ENCODE data around the gene ZNF576.
"Not testable (repeated sequence)": the region's sequence is repeated elsewhere in the genome, so short reads cannot be mapped to it uniquely, and the experiment has no call there.

The ZNF576 gene

DNA sequence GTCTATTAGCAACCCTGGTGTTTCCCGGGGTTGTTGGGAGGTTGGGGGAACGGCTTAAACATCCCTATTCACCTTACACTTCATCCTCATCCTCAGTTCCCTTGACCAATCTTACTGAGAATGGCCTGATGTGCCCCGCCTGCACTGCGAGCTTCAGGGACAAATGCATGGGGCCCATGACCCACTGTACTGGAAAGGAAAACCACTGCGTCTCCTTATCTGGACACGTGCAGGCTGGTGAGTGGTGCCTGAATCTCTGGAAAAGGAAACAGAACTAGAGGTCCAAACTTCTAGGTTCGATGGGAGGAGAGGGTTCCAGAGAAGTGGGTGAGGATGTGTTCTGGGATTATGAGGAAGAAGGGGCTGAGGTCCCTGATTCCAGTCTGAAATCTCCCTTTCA is 14.9 kb upstream of the ZNF576 start:
- Histone ChIP-seq H3K79me2 (no peaks in the 10 kb centered on the region), H3K9ac (no peak overlapping the region), H3K4me3 (ENCODE audit: low read depth, low read length) (no peak overlapping the region), H3K27ac (no peak overlapping the region), H3K9me3 (ENCODE audit: control insufficient read depth, low read length) (no peaks in the 10 kb centered on the region), H3K27me3 (ENCODE audit: control insufficient read depth, insufficient read depth, low read length) (no peaks in the 10 kb centered on the region), H3K4me1 (peaks cover 11% of the 10 kb centered on the region), H2AFZ (no peak overlapping the region), H3K4me2 (ENCODE audit: low read length) (no peak overlapping the region), H3K36me3 (ENCODE audit: control insufficient read depth, insufficient read depth, low read length) (no peaks in the 10 kb centered on the region)
- TF ChIP-seq, protein P1, sequence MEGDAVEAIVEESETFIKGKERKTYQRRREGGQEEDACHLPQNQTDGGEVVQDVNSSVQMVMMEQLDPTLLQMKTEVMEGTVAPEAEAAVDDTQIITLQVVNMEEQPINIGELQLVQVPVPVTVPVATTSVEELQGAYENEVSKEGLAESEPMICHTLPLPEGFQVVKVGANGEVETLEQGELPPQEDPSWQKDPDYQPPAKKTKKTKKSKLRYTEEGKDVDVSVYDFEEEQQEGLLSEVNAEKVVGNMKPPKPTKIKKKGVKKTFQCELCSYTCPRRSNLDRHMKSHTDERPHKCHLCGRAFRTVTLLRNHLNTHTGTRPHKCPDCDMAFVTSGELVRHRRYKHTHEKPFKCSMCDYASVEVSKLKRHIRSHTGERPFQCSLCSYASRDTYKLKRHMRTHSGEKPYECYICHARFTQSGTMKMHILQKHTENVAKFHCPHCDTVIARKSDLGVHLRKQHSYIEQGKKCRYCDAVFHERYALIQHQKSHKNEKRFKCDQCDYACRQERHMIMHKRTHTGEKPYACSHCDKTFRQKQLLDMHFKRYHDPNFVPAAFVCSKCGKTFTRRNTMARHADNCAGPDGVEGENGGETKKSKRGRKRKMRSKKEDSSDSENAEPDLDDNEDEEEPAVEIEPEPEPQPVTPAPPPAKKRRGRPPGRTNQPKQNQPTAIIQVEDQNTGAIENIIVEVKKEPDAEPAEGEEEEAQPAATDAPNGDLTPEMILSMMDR (IDR thresholded peaks at IDR 0.05), result no peak

DNA sequence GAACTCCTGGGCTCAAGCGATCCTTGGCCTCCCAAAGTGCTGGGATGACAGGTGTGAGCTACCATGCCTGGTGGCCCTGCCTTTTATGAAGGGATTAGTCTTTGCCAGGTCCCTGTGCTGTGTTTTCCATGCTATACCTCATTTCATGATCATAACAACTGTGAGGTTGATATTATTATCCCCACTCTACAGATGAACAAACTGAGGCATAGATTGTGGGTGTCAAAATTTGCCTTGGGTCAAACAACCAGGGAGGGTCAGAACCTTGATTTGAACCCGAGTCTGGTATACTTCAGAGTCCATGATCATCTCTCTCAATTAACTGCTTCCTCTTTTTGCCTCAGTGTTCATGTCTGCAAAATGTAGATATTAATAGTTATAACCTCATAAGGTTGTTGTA is 13.9 kb upstream of the ZNF576 start:
- H3K4me3 ChIP-seq (ENCODE audit: low read depth, low read length), result no peak overlapping the region
- TF ChIP-seq, protein P1 (IDR thresholded peaks at IDR 0.05), result no peak
- no peak overlapping the region for H2AFZ ChIP-seq
- H3K79me2 ChIP-seq, result no peaks in the 10 kb centered on the region
- peaks cover 17% of the 10 kb centered on the region for H3K4me1 ChIP-seq
- H3K36me3 ChIP-seq (ENCODE audit: control insufficient read depth, insufficient read depth, low read length), result no peaks in the 10 kb centered on the region
- H3K9me3 ChIP-seq (ENCODE audit: control insufficient read depth, low read length), result no peaks in the 10 kb centered on the region
- no peak overlapping the region for H3K9ac ChIP-seq
- no peaks in the 10 kb centered on the region for H3K27me3 ChIP-seq (ENCODE audit: control insufficient read depth, insufficient read depth, low read length)
- no peak overlapping the region for H3K4me2 ChIP-seq (ENCODE audit: low read length)
- no peak overlapping the region for H3K27ac ChIP-seq

DNA sequence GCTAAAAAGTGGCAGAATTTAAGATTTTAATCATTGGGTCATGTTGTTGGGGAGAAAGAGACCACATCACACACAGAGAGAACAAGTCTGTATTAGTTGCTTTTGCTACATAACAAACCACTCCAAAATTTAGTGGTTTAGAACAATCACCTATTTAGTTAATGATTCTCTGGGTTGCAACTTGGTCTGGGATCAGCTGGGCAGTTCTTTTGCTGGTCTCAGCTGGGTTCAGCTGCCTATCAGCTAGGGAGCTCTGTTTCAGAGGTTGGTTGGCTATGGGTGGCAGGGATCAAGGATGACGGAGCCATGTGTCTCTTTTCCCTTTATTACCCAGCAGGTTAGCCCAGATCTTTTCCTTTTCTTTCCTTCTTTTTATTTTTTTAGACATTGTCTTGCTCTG is 11.9 kb upstream of the ZNF576 start:
- Histone ChIP-seq H3K9me3 (ENCODE audit: control insufficient read depth, low read length) (no peaks in the 10 kb centered on the region), H3K9ac (no peak overlapping the region), H3K4me2 (ENCODE audit: low read length) (no peak overlapping the region), H3K27me3 (ENCODE audit: control insufficient read depth, insufficient read depth, low read length) (no peaks in the 10 kb centered on the region), H3K27ac (no peak overlapping the region), H3K4me3 (ENCODE audit: low read depth, low read length) (no peak overlapping the region), H3K4me1 (peaks cover 17% of the 10 kb centered on the region), H3K36me3 (ENCODE audit: control insufficient read depth, insufficient read depth, low read length) (no peaks in the 10 kb centered on the region), H3K79me2 (no peaks in the 10 kb centered on the region), H2AFZ (no peak overlapping the region)
- TF ChIP-seq, protein P1 (IDR thresholded peaks at IDR 0.05), result no peak

DNA sequence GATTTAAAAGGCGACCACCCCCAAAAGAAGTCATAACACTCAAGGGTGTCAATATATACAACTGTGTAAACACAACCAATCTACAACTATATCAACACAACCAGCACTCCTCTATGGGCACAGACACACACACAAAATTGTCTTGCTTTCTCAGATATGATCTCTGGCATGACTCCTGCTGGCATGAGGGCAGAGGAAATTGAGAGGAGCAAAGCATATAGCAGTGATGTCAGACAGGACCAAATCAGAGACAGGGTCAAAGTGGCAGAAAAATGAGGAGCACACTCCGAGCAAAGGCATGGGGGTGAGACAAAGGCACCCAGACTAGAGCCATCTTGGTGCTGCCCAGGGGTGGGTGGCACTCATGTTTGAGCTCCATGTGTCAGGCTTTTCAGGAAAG is 10.0 kb upstream of the ZNF576 start:
- Histone ChIP-seq H3K9me3 (ENCODE audit: control insufficient read depth, low read length) (no peaks in the 10 kb centered on the region), H3K27me3 (ENCODE audit: control insufficient read depth, insufficient read depth, low read length) (no peaks in the 10 kb centered on the region), H3K4me2 (ENCODE audit: low read length) (no peak overlapping the region), H3K27ac (peak overlapping the region; percentile 17), H3K4me3 (ENCODE audit: low read depth, low read length) (no peak overlapping the region), H3K9ac (no peak overlapping the region), H3K36me3 (ENCODE audit: control insufficient read depth, insufficient read depth, low read length) (no peaks in the 10 kb centered on the region), H2AFZ (no peak overlapping the region), H3K79me2 (no peaks in the 10 kb centered on the region), H3K4me1 (peaks cover 17% of the 10 kb centered on the region)
- TF ChIP-seq, protein P1 (IDR thresholded peaks at IDR 0.05), result no peak

DNA sequence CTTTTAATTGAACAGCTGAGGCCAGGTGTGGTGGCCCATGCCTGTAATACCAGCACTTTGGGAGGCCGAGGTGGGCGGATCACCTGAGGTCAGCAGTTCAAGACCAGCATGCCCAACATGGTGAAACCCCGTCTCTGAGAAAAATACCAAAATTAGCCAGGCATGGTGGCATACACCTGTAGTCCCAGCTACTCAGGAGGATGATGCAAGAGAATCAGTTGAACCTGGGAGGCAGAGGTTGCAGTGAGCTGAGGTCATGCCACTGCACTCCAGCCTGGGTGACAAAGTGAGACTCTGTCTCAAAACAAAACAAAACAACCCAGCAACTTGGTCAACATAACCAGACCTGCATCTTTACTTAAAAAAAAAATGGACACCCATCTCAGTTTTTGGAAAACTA is 9.4 kb upstream of the ZNF576 start:
- Histone ChIP-seq H3K4me1 (peaks cover 17% of the 10 kb centered on the region), H3K27ac (peak overlapping the region; percentile 17)
- not testable (repeated sequence) for H3K4me2 ChIP-seq (ENCODE audit: low read length); H3K9ac ChIP-seq; H3K36me3 ChIP-seq (ENCODE audit: control insufficient read depth, insufficient read depth, low read length); H2AFZ ChIP-seq; H3K9me3 ChIP-seq (ENCODE audit: control insufficient read depth, low read length); H3K4me3 ChIP-seq (ENCODE audit: low read depth, low read length); H3K79me2 ChIP-seq; H3K27me3 ChIP-seq (ENCODE audit: control insufficient read depth, insufficient read depth, low read length)
